Tibial artery (tissue), 4 donors: Measurements from ENCODE around the gene GPRIN1.

Experiments used
- DNase-seq, 2 donors: peaks; one replicate each; pipeline ENCODE4 v3.0.0-alpha.2; 2019
- H3K27ac ChIP-seq, 2 donors: fragments of 200-600 bp; sonication (generic) in 1 of 2; 1 replicate in 1 of 2; 2 replicates in 1 of 2; pipeline ENCODE4 v1.5.1; 2018 to 2019; ENCODE audit warnings: mild to moderate bottlenecking in 1 of 2
- H3K27me3 ChIP-seq, 2 donors: fragments of 200-600 bp; sonication (generic) in 1 of 2; one replicate each; pipeline versions ENCODE4 v1.5.1 to v1.6.0; 2016 to 2019
- H3K36me3 ChIP-seq, 3 donors: fragments of 200-600 bp; sonication (generic) in 2 of 3; one replicate each; pipeline ENCODE4 v1.5.1; 2016 to 2019; ENCODE audit warnings: mild to moderate bottlenecking in 2 of 3
- H3K4me1 ChIP-seq, 4 donors: fragments of 200-600 bp; sonication (generic) in 2 of 4; 1 replicate in 3 of 4; 2 replicates in 1 of 4; pipeline ENCODE4 v1.5.1; 2016 to 2019
- H3K4me3 ChIP-seq, 2 donors: fragments of 200-600 bp; sonication (generic) in 1 of 2; 1 replicate in 1 of 2; 2 replicates in 1 of 2; pipeline ENCODE4 v1.5.1; 2018 to 2019; ENCODE audit warnings: mild to moderate bottlenecking in 2 of 2
- H3K9me3 ChIP-seq, 3 donors: fragments of 200-600 bp; sonication (generic) in 1 of 3; one replicate each; pipeline ENCODE4 v1.5.1; 2016 to 2019
- CTCF ChIP-seq, 2 experiments: fragments of 200-600 bp in 1 of 2; fragments of 450-650 bp in 1 of 2; IDR thresholded peaks; one replicate each; pipeline ENCODE4 v1.5.1; 2017 to 2019; ENCODE audit warnings: antibody characterized with exemption in 2 of 2, mild to moderate bottlenecking in 1 of 2, moderate library complexity in 1 of 2
- intact Hi-C: fragments of 100-400 bp; cut with DNase I; formaldehyde crosslinking; loops from one replicate; pipeline ENCODE4 v1.15.0; 2023; ENCODE audit warnings: low total_unique reads

Gene GPRIN1

GRCh38 chr5:176648474-176649194 lies 38.7 kb upstream of the GPRIN1 start:
- intact Hi-C loops: loop anchor here (5.0 to 10.0 kb wide), 2 partner anchors 111 to 234 kb away; partner anchors contain the start of genes CLTB and RNF44
- H3K4me1 ChIP-seq: peaks cover 0 to 29% (median 17%) of the 10 kb centered on the region in 4 donors
- H3K4me3 ChIP-seq: peak overlapping the region; percentile 66 to 74
- no peaks in the 10 kb centered on the region for H3K9me3 ChIP-seq
- no peak for DNase-seq
- peak overlapping the region; percentile 70 to 81 for H3K27ac ChIP-seq
- no peak for TF ChIP-seq CTCF (IDR thresholded peaks at IDR 0.05)
- no peaks in the 10 kb centered on the region for H3K27me3 ChIP-seq
- H3K36me3 ChIP-seq: peaks cover 8 to 15% (median 12%) of the 10 kb centered on the region in 3 donors

DNA sequence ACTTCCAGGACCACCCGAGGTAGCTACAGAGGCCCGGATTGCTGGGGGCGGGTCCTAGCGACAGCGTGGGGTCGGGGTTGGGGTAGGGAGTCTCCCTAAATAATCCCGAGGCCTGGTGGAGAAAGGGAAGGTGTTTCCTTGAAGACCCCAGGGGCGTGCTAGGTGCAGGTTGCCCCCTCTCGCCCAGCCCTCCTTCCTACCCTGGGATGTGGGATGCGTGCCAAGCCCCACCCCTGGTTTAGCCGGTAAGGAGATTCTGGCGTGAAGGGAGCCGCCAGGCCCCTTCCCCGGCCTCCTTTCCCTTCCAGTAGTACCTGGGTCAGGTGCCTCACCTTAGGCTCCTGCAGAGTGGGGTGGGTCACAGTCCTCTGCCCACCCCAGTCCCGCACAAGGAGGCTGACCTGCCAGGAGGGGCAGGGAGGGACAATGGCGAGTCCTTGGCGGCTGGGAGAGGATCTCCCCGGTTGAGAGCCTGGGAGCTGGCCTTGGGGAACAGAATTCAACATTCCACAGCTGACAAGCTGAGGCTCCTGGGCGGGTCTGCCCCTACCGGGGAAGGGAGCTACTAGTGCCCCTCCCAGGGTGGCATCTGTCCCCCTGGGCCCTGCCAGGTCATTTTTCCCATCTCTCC lies 38.0 kb upstream of the GPRIN1 start:
- peaks cover 4 to 9% (median 5%) of the 10 kb centered on the region in 3 donors for H3K36me3 ChIP-seq
- DNase-seq: peak; percentile 48 to 75

GRCh38 chr5:176647030-176647842 lies 37.3 kb upstream of the GPRIN1 start, which contains the start of gene TSPAN17:
TSS of gene TSPAN17 (plus strand) at chr5:176647484. CDS start at chr5:176647616, 132 bp downstream.
- peaks cover 0 to 29% (median 17%) of the 10 kb centered on the region in 4 donors for H3K4me1 ChIP-seq
- intact Hi-C loops: loop anchor here (5.0 to 10.0 kb wide), 2 partner anchors 110 to 232 kb away; partner anchors contain the start of genes CLTB and RNF44
- H3K27ac ChIP-seq: peak within 1 kb of the TSS; percentile 70 to 84

More for the DNA sequence above, 38.0 kb upstream of the GPRIN1 start:
- peak overlapping the region; percentile 70 to 81 for H3K27ac ChIP-seq
- H3K9me3 ChIP-seq: no peaks in the 10 kb centered on the region
- peak overlapping the region; percentile 66 to 74 for H3K4me3 ChIP-seq
- intact Hi-C loops: loop anchor here (5.0 to 10.0 kb wide), 2 partner anchors 111 to 233 kb away; partner anchors contain the start of genes CLTB and RNF44
- H3K4me1 ChIP-seq: peaks cover 0 to 29% (median 17%) of the 10 kb centered on the region in 4 donors
- no peaks in the 10 kb centered on the region for H3K27me3 ChIP-seq
- no peak for TF ChIP-seq CTCF (IDR thresholded peaks at IDR 0.05)

DNA sequence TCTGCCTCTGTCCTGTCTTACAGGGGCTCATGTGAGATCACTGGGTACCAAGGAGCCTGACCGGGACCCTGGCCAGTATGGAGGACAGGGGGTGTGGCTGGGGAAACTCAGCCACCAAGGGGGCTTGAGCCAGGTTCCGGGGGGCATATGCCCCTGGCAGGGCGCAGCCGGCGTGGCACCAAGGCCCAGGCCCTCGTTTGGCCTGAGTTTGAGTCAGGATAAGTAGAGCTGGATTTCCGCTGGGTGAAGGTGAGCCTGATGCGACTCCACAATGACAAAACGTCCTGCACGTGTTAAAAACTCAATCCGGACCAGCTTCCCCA lies 36.7 kb upstream of the GPRIN1 start:
- DNase-seq: no peak
- H3K27ac ChIP-seq: peak overlapping the region; percentile 65 to 84
- no peaks in the 10 kb centered on the region for H3K9me3 ChIP-seq
- TF ChIP-seq CTCF (IDR thresholded peaks at IDR 0.05): no peak
- no peaks in the 10 kb centered on the region for H3K27me3 ChIP-seq
- H3K4me1 ChIP-seq: peaks cover 0 to 29% (median 17%) of the 10 kb centered on the region in 4 donors
- intact Hi-C loops: loop anchor here (5.0 to 10.0 kb wide), 2 partner anchors 109 to 232 kb away; partner anchors contain the start of genes CLTB and RNF44
- peak overlapping the region; percentile 66 to 74 for H3K4me3 ChIP-seq
- no peaks in the 10 kb centered on the region for H3K36me3 ChIP-seq

More at GRCh38 chr5:176647030-176647842, 37.3 kb upstream of the GPRIN1 start, which contains the start of gene TSPAN17:
- DNase-seq: peak; percentile 100
- H3K9me3 ChIP-seq: no peaks in the 10 kb centered on the region
- peak within 1 kb of the TSS; percentile 66 to 74 for H3K4me3 ChIP-seq
- H3K27me3 ChIP-seq: no peaks in the 10 kb centered on the region
- H3K36me3 ChIP-seq: peaks cover 0 to 1% (median 0%) of the 10 kb centered on the region in 3 donors
- TF ChIP-seq CTCF (IDR thresholded peaks at IDR 0.05): peak in 1 of 2 experiments; percentile 23
